ENCODE results near the gene DSCAM.

Gene DSCAM

DNA sequence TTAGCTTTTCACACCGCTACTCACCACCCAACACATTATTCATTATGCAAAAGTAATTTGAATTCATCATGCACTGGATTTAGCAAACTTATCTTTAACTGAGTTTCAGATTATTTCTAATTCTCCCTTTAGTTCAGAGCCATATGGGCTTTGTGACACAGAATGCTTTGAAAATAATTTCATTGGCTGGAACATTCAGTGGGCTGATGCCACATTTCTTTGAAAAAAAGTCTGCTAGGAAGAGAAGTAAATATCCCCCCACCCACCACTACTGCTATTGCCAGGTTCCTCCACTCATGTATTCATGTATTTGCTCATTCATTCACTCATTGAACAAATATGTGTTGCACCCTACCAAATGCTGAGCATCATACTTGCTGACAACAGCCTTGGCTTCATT lies 280.5 kb downstream of the DSCAM start:
- H3K27ac ChIP-seq (ENCODE audit: low read depth, low read length, poor library complexity, severe bottlenecking), result no peak overlapping the region
- no peak for TF ChIP-seq EZH2 (IDR thresholded peaks at IDR 0.05; ENCODE audit: borderline replicate concordance, low read length)
- TF ChIP-seq, protein P1, sequence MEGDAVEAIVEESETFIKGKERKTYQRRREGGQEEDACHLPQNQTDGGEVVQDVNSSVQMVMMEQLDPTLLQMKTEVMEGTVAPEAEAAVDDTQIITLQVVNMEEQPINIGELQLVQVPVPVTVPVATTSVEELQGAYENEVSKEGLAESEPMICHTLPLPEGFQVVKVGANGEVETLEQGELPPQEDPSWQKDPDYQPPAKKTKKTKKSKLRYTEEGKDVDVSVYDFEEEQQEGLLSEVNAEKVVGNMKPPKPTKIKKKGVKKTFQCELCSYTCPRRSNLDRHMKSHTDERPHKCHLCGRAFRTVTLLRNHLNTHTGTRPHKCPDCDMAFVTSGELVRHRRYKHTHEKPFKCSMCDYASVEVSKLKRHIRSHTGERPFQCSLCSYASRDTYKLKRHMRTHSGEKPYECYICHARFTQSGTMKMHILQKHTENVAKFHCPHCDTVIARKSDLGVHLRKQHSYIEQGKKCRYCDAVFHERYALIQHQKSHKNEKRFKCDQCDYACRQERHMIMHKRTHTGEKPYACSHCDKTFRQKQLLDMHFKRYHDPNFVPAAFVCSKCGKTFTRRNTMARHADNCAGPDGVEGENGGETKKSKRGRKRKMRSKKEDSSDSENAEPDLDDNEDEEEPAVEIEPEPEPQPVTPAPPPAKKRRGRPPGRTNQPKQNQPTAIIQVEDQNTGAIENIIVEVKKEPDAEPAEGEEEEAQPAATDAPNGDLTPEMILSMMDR (IDR thresholded peaks at IDR 0.05; ENCODE audit: low read length), result no peak
- H3K79me2 ChIP-seq (ENCODE audit: insufficient read depth, low read length), result no peaks in the 10 kb centered on the region

GRCh38 chr21:40564318-40564717 lies 282.6 kb downstream of the DSCAM start:
- Histone ChIP-seq H3K4me3 (ENCODE audit: low read depth, low read length, poor library complexity, severe bottlenecking) (no peak overlapping the region), H2AFZ (ENCODE audit: low read length) (no peak overlapping the region), H3K9ac (ENCODE audit: low read length) (no peak overlapping the region), H3K36me3 (ENCODE audit: insufficient read depth, low read length) (no peaks in the 10 kb centered on the region), H3F3A (ENCODE audit: insufficient read depth, low read length) (no peaks in the 10 kb centered on the region), H3K27ac (ENCODE audit: low read depth, low read length, poor library complexity, severe bottlenecking) (no peak overlapping the region), H3K4me2 (ENCODE audit: low read length) (no peak overlapping the region), H3K79me2 (ENCODE audit: insufficient read depth, low read length) (no peaks in the 10 kb centered on the region), H3K4me1 (ENCODE audit: insufficient read depth, low read length, severe bottlenecking) (no peaks in the 10 kb centered on the region), H3K9me3 (ENCODE audit: low read length) (no peaks in the 10 kb centered on the region), H3K27me3 (ENCODE audit: insufficient read depth, low read length) (no peaks in the 10 kb centered on the region), H4K20me1 (ENCODE audit: insufficient read depth, low read length) (no peaks in the 10 kb centered on the region), H3K9me2 (ENCODE audit: low read depth, low read length) (no peaks in the 10 kb centered on the region)
- TF ChIP-seq, protein P1 (IDR thresholded peaks at IDR 0.05; ENCODE audit: low read length), result no peak
- TF ChIP-seq EZH2 (IDR thresholded peaks at IDR 0.05; ENCODE audit: borderline replicate concordance, low read length), result no peak

More for the DNA sequence above, 280.5 kb downstream of the DSCAM start:
- H4K20me1 ChIP-seq (ENCODE audit: insufficient read depth, low read length), result no peaks in the 10 kb centered on the region
- no peaks in the 10 kb centered on the region for H3F3A ChIP-seq (ENCODE audit: insufficient read depth, low read length)
- H3K4me2 ChIP-seq (ENCODE audit: low read length), result no peak overlapping the region
- H3K36me3 ChIP-seq (ENCODE audit: insufficient read depth, low read length), result no peaks in the 10 kb centered on the region
- H3K9me2 ChIP-seq (ENCODE audit: low read depth, low read length), result no peaks in the 10 kb centered on the region
- no peaks in the 10 kb centered on the region for H3K4me1 ChIP-seq (ENCODE audit: insufficient read depth, low read length, severe bottlenecking)
- no peak overlapping the region for H3K9ac ChIP-seq (ENCODE audit: low read length)
- no peak overlapping the region for H3K4me3 ChIP-seq (ENCODE audit: low read depth, low read length, poor library complexity, severe bottlenecking)
- H3K9me3 ChIP-seq (ENCODE audit: low read length), result no peaks in the 10 kb centered on the region
- H3K27me3 ChIP-seq (ENCODE audit: insufficient read depth, low read length), result no peaks in the 10 kb centered on the region
- no peak overlapping the region for H2AFZ ChIP-seq (ENCODE audit: low read length)

GRCh38 chr21:40563900-40564299 lies 283.1 kb downstream of the DSCAM start:
- H3K9ac ChIP-seq (ENCODE audit: low read length), result no peak overlapping the region
- TF ChIP-seq, protein P1 (IDR thresholded peaks at IDR 0.05; ENCODE audit: low read length), result no peak
- TF ChIP-seq EZH2 (IDR thresholded peaks at IDR 0.05; ENCODE audit: borderline replicate concordance, low read length), result no peak
- H3F3A ChIP-seq (ENCODE audit: insufficient read depth, low read length), result no peaks in the 10 kb centered on the region
- no peaks in the 10 kb centered on the region for H3K36me3 ChIP-seq (ENCODE audit: insufficient read depth, low read length)
- no peak overlapping the region for H2AFZ ChIP-seq (ENCODE audit: low read length)
- no peak overlapping the region for H3K4me2 ChIP-seq (ENCODE audit: low read length)
- no peaks in the 10 kb centered on the region for H4K20me1 ChIP-seq (ENCODE audit: insufficient read depth, low read length)
- H3K79me2 ChIP-seq (ENCODE audit: insufficient read depth, low read length), result no peaks in the 10 kb centered on the region
- H3K4me1 ChIP-seq (ENCODE audit: insufficient read depth, low read length, severe bottlenecking), result no peaks in the 10 kb centered on the region
- no peak overlapping the region for H3K4me3 ChIP-seq (ENCODE audit: low read depth, low read length, poor library complexity, severe bottlenecking)
- H3K9me3 ChIP-seq (ENCODE audit: low read length), result no peaks in the 10 kb centered on the region
- no peaks in the 10 kb centered on the region for H3K9me2 ChIP-seq (ENCODE audit: low read depth, low read length)
- no peak overlapping the region for H3K27ac ChIP-seq (ENCODE audit: low read depth, low read length, poor library complexity, severe bottlenecking)
- H3K27me3 ChIP-seq (ENCODE audit: insufficient read depth, low read length), result no peaks in the 10 kb centered on the region

All from OCI-LY1 (cell line).